GM19468 (cell line): ENCODE data around the gene TIMM22.

Experiments used
- ATAC-seq: cut with Tn5 transposase; IDR thresholded peaks from one replicate; pipeline ENCODE4 v1.9.1; 2021; ENCODE audit warnings: mild to moderate bottlenecking, moderate library complexity, moderate number of reproducible peaks; ENCODE audit not compliant: unreplicated experiment; ENCODE audit errors: extremely low read depth

Gene TIMM22

DNA sequence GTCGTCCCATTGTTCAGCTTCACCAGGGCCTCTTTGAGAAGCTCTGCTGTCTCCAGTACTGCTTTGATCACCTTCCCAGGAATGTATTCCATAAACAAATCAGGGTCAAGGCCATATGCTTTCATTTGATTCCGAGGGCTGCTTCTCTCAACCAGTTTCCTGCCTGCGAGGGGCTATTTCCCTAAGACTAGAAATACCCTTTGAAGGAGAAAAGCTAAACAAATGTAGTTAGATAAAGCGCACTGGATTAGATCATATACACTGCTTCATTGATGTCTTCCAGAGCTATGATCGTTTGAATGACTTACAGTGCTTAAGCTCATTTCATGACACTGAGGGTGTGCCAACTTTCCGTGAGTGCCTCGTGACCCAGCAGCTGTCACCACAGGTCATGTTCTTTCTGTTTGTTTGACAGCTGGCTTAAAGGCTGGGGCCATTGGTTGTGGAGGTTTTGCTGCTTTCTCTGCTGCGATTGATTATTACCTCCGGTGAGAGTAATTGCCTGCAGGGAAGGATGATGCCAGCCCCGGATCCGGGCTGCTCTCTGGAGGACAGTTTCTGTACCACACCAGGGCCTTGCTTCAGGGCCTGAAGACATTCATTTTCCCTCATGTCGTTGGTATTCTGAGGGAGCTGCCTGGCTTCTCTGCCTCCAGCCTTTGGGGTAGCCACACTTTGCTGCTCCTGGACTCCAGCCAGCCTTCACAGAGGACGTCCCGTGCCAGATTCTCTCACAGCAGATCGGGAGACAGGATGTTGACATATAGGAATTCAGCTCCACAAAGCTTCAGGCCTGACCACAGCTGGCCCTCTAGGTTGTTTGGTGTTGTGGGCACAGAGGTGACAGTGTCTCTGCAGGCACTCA lies 3.9 kb downstream of the TIMM22 start:
- ATAC-seq = no peak

DNA sequence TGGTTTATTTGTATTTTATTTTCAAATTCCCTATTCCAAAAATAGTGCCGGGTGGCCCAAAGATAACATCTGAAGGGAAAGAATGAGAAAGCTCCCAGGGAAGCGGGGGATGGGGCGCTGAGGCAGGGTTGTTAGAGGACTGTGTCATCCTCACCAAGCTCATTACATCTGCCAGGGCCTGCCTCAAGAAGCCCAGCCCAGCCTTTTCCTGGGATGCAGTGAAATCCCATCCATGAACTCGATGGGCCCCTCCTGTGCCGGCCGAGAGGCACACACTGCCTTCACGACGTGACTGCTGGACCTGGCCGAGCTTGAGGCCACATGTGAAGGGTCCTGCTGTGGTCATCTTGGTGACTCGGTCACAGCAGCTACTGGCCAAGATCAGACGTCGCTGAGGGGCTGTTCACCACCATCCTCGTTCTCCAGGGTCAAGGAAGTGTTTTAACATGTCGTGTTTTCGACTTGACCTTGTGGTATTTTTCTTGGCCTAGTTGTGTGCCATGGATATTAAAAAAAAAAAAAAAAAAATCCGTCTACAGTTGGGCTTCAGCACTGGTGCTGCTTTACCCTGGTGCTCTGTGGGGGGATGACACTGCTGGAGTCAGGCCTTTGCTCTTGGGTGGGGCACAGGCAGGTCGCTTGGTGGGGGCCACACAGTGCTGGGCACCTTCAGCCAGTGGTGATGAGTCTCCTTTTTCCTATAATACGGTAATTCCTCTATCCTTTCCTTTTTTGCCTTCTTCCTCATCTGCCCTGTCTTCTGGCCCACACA lies 4.9 kb downstream of the TIMM22 start:
- ATAC-seq = no peak

DNA sequence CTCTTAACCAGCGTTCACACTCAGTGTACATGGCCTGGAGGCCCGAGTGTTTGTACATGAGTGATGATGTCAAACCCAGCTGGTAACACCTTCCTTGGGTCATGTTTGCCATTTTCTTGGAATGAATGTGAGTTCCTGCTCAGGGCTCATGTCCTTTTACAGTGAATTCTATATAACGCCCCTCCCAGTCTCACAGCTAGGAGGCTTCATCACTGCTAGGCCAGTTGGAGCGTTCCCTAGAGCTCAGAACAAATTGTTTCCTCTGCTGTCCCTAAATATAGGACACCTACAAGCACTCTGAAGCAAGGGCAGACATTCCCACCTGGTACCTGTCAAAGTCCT lies 5.5 kb downstream of the TIMM22 start:
- ATAC-seq = no peak

DNA sequence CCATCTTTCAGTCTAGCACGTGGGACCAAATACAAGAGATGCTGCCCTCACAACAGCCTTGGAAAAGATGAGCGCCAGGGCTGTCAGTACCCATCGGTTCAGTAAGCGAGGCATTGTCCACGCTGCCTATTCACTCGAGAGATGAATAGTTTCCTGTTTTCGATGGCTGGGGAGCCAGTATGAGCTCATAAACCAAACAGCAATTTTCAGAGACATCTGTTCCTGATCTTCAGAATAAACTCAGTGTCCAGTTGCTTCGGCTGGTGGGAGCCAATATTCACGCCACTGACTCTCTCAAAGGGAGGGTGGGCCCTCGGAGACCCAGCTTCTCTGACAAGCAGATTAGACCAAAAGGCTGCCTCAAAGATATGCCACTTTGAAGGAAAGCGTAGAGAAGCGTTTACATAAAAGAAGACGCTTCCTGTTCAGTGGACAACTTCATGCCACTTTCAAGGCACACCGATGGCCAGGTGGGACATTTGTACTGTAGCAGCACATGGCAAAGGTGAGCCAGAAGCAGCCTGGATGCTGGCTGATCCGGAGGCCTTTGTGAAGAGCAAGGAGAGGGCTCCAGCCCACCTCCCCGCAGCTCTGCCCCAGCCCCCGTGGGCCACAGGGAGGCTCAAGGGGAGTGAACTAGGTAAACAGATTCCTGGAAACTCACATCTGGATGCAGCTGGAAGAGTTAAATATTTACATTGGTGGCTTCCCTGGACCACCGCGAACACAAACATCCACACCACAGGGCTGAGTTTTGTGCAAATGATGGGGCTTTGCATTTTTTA lies 6.0 kb downstream of the TIMM22 start:
- ATAC-seq = no peak

DNA sequence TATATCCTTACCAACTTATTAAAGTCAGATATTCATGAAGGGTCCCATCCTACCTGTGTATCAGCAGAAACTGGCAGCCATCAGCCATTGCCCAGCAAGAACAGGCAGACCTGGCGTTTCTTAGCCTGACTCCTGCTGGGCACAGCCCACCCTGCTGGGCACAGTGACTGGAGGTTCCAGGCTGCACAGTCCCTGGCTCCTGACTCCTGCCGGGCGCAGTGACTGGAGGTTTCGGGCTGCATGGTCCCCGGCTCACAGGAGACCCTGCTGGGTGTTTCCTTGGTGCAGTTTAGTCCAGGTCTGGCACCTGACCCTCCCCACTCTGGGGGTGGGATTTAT lies 6.7 kb downstream of the TIMM22 start:
- ATAC-seq = no peak

DNA sequence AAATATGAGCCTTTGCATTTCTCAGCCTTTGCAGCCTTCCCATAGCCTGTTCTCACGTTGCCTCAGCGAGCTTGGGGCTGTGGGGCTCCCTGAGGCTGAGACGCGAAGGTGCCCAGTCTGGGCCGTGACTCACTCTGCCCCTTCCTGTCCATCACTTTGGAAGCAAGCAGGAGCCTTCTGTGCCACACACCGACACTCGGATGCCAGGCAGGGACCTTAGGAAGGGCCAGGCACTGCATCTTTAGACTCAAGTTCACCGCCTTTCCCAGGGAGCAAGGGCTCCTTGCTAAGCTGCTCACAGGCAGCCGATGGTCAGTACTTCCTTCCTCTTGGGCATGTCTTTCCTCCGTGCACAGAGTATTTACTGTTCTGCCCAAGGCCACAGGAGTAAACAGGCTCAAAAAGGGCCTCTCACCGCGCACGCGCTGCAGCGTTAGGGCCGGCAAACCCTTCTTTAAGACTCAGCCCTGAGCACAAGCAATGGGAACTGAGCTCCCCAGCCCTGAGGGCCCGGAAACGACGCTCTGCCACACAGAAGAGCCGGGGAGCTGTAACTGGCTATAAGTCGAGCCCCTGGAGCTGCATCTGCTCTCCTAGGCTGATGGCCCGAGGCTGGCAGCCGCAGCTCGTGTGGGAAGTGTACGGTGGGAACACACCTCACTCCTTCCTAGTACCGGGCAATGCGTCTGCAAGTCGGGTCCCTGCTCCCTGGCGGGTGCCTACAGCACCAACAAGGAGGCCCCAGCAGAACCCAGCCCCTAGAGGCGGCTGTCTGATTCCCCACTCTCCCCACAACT lies 7.2 kb downstream of the TIMM22 start:
- no peak for ATAC-seq

DNA sequence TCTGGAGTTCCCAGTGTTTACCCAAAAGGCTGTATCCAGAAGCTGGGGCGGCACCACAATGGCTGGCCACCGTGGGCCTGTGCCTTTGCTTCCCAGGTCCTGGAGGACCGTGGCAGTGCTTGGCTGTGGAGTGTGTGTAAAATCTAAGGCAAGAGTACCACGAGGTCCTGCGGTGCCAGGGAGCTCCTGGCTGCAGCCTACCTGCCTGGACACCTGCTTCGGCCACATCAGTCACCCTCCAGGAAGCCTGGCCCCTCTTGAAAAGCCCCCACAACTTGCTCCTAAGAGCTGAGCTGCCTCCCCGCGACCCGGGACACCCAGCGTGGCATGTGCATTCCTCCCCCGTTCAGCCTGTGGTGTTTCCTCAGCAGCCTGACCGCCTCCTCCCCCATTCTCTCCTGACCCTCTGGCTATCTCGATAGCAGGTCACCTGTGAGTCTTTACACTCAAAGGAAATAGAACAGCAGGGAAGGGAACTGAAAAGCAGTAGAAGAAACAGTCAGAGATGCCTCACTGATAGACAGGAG lies 7.9 kb downstream of the TIMM22 start:
- no peak for ATAC-seq

DNA sequence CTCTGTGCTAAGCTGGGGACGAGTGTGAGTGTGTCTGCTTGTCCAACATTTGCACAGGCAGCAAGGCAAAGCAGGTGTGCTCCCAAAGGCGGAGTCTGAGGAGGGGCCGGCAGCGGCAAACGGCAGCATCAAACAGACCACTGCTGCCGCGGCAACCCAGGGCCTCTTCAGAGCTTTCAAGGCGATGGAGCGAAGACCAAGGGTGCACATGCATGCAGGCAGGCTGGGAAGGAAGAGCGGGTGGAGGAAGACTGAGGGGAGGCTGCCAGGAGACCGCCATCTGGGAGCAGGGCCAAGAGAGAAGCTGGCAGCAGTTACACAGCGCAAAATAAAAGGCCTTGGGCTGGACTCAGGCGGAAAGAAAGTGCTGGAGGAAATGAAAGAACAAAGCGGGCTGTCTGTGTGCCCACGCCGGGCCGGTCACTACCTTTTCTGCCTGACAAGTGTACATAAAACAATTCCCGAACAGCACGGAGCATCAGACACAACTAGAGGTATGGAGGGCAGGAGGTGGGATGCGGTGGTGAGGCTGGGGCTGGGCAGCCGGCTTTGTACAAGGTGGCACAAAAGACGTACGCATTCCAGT lies 8.5 kb downstream of the TIMM22 start:
- ATAC-seq = no peak

DNA sequence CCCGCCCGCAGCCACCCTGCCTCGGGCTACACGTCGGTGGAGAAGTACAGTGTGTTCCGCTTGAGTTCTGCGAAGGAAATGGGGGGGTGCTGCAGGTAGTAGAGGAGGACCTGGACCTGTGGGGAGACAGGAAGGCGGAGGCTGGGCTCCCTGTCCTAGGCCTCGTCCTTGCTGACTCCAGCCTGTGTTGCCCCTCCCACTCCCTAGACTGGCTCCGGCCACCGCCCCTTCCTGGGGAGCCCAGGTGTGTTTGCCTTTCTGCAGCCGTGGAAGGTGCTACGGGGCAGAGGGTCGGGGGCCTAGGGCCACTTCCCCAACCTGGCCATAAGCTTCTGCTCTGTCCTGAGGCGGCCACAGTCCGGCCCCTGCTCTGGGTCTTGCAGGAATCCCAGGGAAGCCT lies 9.1 kb downstream of the TIMM22 start:
- ATAC-seq = no peak

DNA sequence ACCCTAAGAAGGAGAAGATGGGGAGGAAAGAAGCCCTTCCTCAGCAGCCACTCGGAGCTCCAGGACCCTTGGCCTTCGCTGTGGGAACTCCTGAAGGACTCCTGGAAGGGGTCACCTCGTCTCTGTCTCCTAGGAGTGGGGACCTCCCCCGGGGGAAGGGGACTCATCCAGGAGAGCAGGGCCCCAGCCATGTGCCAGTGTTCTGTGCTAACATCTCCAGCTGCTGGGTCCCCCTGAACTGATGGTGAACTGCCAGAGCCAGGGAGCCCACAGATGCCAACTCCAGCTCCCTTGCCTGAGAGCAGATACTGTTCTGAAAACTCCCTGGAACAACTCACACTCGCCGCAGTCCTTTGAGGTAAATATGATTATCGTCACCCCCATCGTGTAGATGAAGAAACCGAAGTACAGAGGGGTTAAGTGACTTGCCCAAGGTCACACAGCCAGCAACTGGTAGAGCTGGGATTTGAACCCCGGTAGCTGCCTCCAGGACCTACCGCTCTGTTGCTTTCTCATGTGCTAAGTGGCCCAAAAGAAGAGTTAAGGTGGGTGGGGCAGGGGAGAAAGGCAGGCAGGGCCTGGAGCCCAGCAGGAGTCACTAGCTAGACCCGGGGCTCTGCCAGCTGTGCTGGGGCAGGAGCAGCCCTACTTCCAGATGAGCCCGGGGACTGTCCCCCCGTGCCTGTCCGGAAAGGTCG lies 10.5 kb downstream of the TIMM22 start:
- no peak for ATAC-seq

DNA sequence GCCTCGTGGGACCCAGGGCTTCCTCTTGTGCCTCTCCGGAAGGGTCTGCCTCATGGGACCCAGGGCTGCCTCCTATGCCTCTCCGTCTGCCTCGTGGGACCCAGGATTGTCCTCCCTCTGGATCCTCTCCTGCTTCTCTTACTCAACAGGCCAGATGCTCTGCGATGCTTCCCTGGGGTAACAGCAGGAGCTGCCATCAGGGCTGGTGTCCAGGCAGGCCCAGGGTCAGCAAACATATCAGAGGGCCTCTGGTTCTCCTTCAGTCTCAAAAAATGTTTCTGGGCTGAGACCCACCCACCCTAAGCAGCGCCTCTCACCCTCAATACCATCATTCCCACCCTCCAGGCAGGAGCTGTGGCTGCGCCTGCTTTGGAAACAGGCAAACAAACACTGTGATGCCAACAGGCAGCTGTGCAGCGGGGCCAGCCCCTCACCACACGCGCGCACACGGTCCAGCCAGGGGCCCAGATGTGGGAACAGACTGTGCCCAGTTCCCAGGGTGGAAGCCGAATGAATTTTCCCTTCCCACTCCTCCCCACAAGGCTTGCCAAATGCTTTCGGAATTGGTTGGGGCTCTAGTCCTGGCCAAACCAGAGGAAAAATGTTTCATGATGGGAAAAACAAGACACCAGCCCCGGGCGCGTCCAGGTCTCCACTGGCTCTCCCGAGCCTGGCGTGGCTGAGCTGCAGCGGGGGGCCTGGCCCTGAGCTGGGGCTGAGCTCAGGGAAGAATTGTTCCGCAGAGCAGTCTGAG lies 11.3 kb downstream of the TIMM22 start:
- no peak for ATAC-seq

DNA sequence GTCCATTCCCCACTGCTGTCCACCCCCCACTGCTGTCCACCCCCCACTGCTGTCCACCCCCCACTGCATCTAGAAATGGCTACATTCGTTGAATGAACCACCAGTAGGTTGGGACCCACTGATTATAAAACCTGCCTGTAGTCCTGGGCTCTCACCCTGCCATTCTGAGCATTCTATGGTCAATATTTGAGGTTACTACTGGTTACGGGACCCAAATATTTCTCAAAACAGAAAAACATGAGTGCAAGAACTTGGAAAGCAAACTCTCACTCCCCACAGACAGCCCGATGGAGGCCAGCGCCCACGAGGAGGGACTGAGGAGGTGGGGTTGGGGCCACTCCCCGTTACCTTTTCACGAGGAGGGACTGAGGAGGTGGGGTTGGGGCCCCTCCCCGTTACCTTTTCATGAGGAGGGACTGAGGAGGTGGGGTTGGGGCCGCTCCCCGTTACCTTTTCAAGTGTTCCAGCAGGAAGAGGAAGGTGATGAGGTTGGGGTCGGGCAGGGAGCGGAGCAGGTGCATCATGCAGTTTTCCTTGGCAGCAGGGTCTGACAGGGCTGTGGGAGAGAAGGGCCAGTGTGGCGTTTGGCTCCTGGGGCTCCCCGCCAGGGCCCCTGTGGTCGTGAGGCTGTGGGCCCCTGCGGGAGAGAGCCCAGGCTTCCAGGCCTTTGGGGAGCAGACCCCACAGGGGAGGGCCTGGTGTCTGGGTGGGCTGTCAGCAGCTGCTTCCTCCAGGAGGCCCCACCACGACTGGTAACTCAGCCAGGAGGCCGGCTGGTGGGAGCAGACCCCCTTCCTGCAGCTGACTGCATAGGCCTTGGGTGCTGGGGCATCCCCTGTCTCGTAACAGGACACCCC lies 12.5 kb downstream of the TIMM22 start:
- no peak for ATAC-seq

DNA sequence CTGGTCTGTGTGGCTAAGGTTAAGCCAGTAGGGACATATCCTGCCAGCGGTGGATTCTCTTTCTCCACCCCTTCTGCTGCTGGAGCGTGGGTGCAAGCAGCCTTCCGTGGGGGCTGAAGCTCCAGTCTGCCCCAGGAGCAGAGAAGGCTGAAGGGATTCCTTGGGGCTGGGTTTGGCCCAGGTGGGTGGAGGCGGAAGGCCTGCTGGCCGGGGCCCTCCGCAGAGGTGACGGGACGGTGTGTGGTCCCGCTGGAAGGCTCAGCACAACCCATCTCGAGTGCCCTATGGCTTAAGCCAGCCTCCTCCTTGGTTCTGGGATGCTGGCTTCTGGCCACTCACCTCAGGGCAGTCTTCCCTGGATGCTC lies 13.1 kb downstream of the TIMM22 start:
- no peak for ATAC-seq

DNA sequence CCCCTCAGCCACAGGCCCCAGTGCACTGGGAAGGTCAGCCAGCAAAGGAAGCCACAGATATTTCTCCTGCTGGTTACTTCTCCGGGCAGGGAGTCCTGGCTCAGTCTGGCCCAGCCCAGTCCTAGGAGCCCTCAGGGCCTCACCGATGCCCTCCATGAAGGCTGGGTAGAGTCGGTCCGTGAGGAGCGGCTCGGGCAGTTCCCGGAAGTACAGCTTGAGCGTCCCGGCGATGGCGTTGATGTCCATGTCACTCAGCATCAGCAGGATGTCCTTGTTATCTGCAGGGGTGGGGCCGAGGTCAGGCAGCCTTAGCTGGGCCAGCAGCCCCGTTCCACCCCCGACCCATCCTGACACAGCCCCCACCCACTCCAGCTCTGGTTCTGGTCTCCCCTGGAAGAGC lies 13.7 kb downstream of the TIMM22 start:
- no peak for ATAC-seq

DNA sequence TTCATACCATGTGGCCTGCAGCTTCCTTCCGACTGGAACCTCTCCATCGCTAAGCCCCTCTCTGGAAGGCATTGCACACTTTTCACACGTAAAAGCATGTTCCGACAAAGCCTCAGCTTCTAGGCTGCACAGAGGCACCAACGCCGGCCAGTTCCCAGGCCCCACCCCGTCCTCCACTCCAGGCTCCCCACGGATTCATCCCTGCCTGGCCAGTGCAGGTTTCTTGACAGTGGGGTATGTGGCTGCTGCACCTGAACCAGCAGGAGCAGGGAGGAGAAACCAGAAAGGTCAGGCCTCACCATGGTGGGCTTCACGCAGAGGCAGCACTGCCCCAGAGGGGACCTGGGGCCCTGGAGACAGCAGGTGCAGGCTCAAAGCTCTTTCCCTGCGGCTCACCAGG lies 14.2 kb downstream of the TIMM22 start:
- no peak for ATAC-seq

DNA sequence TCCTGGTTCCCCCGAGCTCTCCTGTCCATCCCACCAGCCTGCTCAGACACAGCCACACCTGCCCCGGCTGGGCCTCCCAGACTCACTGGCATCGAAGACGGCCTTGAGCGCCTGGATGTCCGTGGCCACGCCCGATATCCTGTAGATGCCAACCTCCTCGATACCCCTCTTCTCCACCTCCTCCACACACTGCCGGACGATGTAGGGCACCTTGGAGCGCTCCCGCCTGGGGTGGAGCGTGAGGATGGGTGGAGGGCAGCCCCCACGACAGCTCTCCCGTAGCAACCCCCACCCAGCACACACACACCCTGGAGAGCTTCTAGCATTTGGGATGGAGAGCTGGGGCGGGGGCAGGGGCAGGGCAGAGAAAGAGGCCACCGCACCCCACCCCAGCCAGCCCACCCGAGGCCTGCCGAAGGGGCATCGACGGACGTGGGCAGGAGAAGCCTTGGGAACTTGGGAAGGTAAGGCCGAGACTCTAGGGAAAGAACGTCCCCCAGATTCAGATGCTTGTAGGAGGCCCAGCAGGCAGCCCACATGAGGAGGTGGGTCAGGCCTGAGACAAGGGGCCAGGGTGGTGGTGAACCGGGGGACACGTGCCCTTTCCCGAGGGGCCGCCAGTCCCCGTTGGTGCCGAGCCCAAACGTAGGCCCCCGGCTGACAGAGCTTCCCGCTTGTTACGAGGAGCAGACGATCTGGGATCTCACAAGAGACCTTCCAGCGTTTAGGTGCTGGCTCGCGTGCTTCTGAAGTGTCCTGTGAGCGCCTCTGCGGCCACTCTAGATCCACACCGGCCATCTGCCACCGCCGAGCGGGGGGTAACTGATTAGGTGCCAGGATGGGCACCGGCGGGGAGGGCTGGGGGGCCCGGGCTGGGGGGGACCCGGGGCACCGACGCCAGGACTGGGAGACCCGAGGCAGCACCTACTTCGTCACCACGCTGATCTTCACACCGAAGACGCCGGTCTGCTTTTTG lies 15.1 kb downstream of the TIMM22 start:
- ATAC-seq = no peak
